GM18951 (cell line): Measurements from ENCODE around the gene STAM.
"Not testable (repeated sequence)": the region's sequence is repeated elsewhere in the genome, so short reads cannot be mapped to it uniquely, and the experiment has no call there.

ENCODE experiments used
- POLR2A ChIP-seq: IDR thresholded peaks from 4 replicates; pipeline ENCODE4 v1.6.1; 2011; ENCODE audit warnings: mild to moderate bottlenecking; ENCODE audit not compliant: insufficient read length, insufficient read depth; ENCODE audit errors: extremely low read depth
- in situ Hi-C: fragments of 300-500 bp; cut with MboI; formaldehyde crosslinking; loops from one replicate; pipeline ENCODE4 v1.12.0; 2022; ENCODE audit warnings: low sequenced_read_pairs, mixed read lengths, inconsistent platforms; ENCODE audit not compliant: unreplicated experiment

Gene STAM

DNA sequence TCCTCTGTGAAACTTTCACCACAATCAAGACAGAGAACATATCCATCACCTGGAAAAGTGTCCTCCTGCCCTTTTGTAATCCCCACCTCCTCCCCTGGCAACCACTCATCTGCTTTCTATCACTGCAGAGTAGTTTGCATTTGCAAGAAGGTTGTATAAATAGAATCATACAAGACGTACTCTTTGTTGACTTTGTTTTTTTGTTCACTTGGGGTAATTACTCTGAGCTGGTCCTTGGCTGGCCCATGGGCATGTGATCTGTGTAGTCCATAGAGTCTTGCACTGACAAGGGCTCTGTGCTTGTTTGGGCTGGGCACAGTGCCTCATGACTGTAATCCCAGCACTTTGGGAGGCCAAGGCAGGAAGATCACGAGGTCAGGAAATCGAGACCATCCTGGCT lies 19.0 kb upstream of the STAM start:
- no peak for TF ChIP-seq POLR2A
- in situ Hi-C loops, result loop anchor here (25.0 kb wide), 1 partner anchor 487 kb away; no protein-coding TSS in a partner anchor

GRCh38 chr10:17626656-17627055 lies 17.3 kb upstream of the STAM start:
- in situ Hi-C loops, result no loop called here
- TF ChIP-seq POLR2A, result no peak

GRCh38 chr10:17632590-17632989 lies 11.4 kb upstream of the STAM start:
- in situ Hi-C loops, result not testable (repeated sequence)

GRCh38 chr10:17633353-17633752 lies 10.6 kb upstream of the STAM start:
- in situ Hi-C loops, result no loop called here
- TF ChIP-seq POLR2A, result no peak

DNA sequence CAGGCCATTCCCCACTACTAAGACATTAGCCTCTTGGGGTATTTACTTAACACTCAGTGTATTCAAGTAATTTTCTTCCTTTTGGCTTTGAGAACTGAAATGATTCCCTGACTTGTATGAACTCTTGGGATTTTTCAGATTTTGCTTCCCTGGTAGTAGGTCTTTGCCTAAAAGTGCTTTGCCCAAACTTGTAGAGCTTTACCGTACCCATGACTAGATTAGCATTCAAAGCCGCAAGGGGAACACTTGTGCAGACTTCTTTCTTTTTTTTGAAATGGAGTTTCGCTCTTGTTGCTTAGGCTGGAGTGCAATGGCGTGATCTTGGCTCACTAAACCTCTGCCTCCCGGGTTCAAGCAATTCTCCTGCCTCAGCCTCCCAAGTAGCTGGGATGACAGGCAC lies 6.1 kb upstream of the STAM start:
- TF ChIP-seq POLR2A, result no peak
- in situ Hi-C loops, result no loop called here

DNA sequence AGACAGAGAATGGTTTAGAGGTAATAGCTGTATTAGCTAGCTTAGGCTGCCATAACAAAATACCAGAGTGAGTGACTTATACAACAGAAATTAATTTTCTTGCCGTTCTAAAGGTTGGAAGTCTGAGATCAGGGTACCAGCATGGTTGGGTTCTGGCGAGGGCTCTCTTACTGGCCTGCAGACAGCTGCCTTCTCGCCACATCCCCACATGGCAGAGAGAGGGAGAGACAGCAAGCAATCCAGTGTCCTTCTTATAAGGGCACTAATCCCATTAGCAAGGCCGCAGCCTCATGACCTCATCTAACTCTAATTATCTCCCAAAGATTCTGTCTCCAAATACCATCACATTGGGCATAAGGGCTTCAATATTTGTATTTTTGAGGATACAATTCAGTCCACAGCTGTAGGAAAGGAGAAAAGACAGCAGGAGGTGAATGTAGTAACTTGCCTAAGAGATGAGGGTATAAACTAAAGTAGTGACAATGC lies 3.6 kb upstream of the STAM start:
- in situ Hi-C loops, result loop anchor here (5.0 kb wide), 1 partner anchor 92 kb away; no protein-coding TSS in a partner anchor

DNA sequence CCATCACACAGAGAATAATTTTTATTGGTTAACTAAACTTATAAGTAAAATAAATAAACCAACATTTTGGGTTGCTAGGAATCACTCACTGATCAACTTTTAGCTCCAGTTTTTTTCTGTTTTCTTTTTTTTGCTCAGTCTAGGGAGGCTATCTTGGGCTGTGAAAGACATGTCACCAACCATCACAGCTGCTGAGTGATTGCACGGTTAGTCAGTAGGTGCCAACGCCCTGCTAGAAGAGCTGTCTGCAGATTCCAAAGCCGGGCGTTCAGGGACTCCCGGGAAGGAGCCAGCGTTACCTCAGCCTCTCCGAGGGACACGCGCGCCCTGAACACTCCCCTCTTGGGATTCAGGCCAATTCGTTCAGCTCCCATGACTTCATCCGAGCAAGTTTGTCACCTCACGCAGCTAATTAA lies 604 bp upstream of the STAM start:
- no peak for TF ChIP-seq POLR2A
- in situ Hi-C loops, result loop anchor here (5.0 kb wide), 1 partner anchor 89 kb away; no protein-coding TSS in a partner anchor

More for the DNA sequence above, 3.6 kb upstream of the STAM start:
- TF ChIP-seq POLR2A, result no peak

- in situ Hi-C loops, result loop anchor here (5.0 kb wide), 1 partner anchor 88 kb away; no protein-coding TSS in a partner anchor
- no peak for TF ChIP-seq POLR2A
These were observed 563 bp downstream of the STAM start for GRCh38 chr10:17644485-17644943.

GRCh38 chr10:17645621-17646345 lies 1.8 kb downstream of the STAM start:
- in situ Hi-C loops, result no loop called here
- no peak for TF ChIP-seq POLR2A

GRCh38 chr10:17647326-17647725 lies 3.4 kb downstream of the STAM start:
- in situ Hi-C loops, result no loop called here
- no peak for TF ChIP-seq POLR2A

DNA sequence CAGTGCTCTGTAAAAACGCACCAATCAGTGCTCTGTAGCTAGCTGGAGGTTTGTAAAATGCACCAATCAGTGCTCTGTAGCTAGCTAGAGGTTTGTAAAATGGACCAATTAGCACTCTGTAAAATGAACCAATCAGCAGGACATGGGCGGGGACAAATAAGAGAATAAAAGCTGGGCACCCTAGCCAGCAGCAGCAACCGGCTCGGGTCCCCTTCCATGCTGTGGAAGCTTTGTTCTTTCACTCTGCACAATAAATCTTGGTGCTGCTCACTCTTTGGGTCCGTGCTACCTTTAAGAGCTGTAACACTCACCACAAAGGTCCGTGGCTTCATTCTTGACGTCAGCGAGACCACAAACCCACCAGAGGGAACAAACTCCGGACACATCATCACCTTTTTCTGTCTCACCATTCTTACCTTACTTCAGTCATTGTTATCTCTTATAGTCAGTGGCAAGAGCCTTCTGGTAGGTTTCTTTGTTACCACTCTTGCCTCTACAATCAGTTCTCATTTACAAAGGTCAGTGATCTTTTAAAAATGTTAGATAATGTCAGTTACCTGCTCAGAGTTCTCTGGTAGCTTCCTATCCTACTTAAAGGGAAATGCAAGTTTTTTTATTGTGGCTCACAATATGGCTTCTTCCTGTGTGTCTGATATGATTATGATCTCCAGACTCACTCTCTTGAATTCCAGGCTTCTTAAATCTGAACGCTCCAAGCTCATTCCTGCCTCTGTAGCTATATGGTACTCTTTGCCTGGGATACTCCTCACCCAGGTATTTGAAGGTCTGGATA lies 4.5 kb downstream of the STAM start:
- no peak for TF ChIP-seq POLR2A
- in situ Hi-C loops, result no loop called here

DNA sequence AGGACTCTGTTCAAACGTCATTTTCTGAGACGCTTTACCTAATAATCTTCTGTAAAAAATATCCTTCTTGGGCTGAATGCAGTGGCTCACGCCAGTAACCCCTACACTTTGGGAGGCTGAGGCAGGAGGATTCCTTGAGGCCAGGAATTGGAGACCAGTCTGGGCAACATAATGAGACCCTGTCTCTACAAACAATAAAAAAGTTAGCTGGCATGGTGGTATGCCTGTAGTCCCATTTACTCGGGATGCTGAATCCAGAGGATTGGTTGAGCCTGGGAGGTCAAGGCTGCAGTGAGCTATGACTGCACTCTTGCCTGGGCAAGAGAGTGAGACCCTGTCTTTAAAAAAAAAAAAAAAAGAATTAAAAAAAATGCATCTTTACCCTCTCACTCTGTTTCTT lies 5.1 kb downstream of the STAM start:
- in situ Hi-C loops, result no loop called here
- no peak for TF ChIP-seq POLR2A

- in situ Hi-C loops, result no loop called here
- TF ChIP-seq POLR2A, result no peak
These were observed 5.9 kb downstream of the STAM start for GRCh38 chr10:17649836-17650235.

DNA sequence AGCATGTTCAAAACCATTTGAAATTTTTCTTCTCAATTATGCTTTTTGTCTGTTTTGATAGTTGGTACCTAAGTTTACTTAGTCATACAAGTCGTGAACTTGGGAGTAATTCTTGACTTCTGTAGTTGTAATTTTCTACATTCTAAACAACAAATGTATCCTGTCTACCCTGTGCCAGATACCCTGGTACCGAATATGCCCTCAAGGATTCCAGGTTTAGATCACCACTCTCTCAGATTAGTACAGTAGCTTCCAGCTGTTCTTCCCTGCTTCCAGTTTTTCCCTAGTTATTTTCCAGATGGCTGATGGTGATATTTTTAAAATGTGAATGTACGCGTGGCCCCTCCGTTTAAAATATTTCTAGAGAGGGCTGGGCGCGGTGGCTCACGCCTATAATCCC lies 6.5 kb downstream of the STAM start:
- TF ChIP-seq POLR2A, result no peak
- in situ Hi-C loops, result no loop called here

DNA sequence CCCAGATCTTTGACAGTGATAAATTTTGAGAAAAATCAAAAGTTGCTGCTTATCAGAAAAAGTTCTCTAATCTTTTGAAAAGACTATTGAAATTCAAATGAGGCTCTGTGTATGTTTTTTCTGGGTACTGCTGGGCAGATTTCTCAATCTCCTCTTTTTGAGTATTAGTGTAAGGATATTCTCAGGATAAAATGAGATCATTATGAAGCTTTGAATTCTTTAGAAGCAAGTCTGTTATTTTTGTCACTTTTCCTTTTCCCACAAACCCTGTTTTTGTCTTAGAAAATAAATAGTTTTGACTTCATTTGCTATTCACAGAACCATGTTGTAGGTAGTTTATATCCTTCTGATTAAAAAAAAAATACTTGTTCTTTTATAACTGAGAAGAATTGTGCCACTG lies 7.9 kb downstream of the STAM start:
- TF ChIP-seq POLR2A, result no peak
- in situ Hi-C loops, result no loop called here
